CD14-positive monocyte (primary cell): ENCODE measurements around the gene ARMC7. TPM values are rescaled to one million over a fixed set of nuclear protein-coding genes. Genes with fewer than 3 reads are reported as not detected.

Experiments used
- DNase-seq, 3 donors: peaks; one replicate each; pipeline ENCODE4 v3.0.0-alpha.2; 2011 to 2022
- H2AFZ ChIP-seq: 2 replicates; pipeline ENCODE4 v1.6.0; 2012; ENCODE audit warnings: mild to moderate bottlenecking, low read depth, low read length, inconsistent platforms; ENCODE audit not compliant: insufficient read depth, poor library complexity, severe bottlenecking
- H3K27ac ChIP-seq, 2 donors: 1 replicate in 1 of 2; 2 replicates in 1 of 2; pipeline ENCODE4 v1.5.1; 2012 to 2013; ENCODE audit warnings: low read length in 2 of 2, control low read depth in 1 of 2, inconsistent platforms in 1 of 2, low read depth in 1 of 2, mild to moderate bottlenecking in 1 of 2
- H3K27me3 ChIP-seq, 2 donors: one replicate each; pipeline versions ENCODE4 v1.6.0 to v1.6.1; 2011 to 2013; ENCODE audit warnings: low read length in 2 of 2; ENCODE audit not compliant: control insufficient read depth in 2 of 2, insufficient read depth in 2 of 2
- H3K36me3 ChIP-seq, 2 donors: replicated peaks in 1 of 2; 1 replicate in 1 of 2; 2 replicates in 1 of 2; pipeline versions ENCODE4 v1.5.1 to v1.6.1; 2012 to 2013; ENCODE audit warnings: low read length in 2 of 2, control low read depth in 1 of 2, inconsistent platforms in 1 of 2, mild to moderate bottlenecking in 1 of 2; ENCODE audit not compliant: insufficient read depth in 2 of 2, control insufficient read depth in 1 of 2
- H3K4me1 ChIP-seq, 2 donors: 1 replicate in 1 of 2; 2 replicates in 1 of 2; pipeline versions ENCODE4 v1.5.1 to v1.6.1; 2012 to 2013; ENCODE audit warnings: low read length in 2 of 2, control low read depth in 1 of 2, inconsistent platforms in 1 of 2, mild to moderate bottlenecking in 1 of 2, moderate library complexity in 1 of 2; ENCODE audit not compliant: insufficient read depth in 2 of 2, control insufficient read depth in 1 of 2
- H3K4me2 ChIP-seq: replicated peaks from 2 replicates; pipeline ENCODE3; 2012; ENCODE audit warnings: low read length, moderate library complexity, mild to moderate bottlenecking; ENCODE audit not compliant: poor library complexity, severe bottlenecking; ENCODE audit errors: extremely low read depth
- H3K4me3 ChIP-seq, 3 experiments: fragments of 200-600 bp in 1 of 3; sonication (generic) in 1 of 3; replicated peaks in 1 of 3; 1 replicate in 2 of 3; 2 replicates in 1 of 3; pipeline ENCODE4 v1.5.1; 2011 to 2013; ENCODE audit warnings: low read length in 3 of 3, mild to moderate bottlenecking in 3 of 3, control low read depth in 2 of 3, low read depth in 2 of 3, inconsistent platforms in 1 of 3, moderate library complexity in 1 of 3
- H3K79me2 ChIP-seq: 2 replicates; pipeline ENCODE4 v1.6.0; 2012; ENCODE audit warnings: mild to moderate bottlenecking, control low read depth, inconsistent platforms, low read length, moderate library complexity; ENCODE audit not compliant: insufficient read depth
- H3K9ac ChIP-seq: 2 replicates; pipeline ENCODE4 v1.6.0; 2017; ENCODE audit warnings: low read length, mild to moderate bottlenecking; ENCODE audit not compliant: insufficient read depth, poor library complexity, severe bottlenecking
- H3K9me3 ChIP-seq, 2 donors: replicated peaks in 1 of 2; 1 replicate in 1 of 2; 2 replicates in 1 of 2; pipeline versions ENCODE4 v1.5.1 to v1.6.1; 2012 to 2013; ENCODE audit warnings: low read length in 2 of 2, control low read depth in 1 of 2; ENCODE audit not compliant: control insufficient read depth in 1 of 2, insufficient read depth in 1 of 2
- H4K20me1 ChIP-seq: 2 replicates; pipeline ENCODE4 v1.6.0; 2012; ENCODE audit warnings: mild to moderate bottlenecking, low read length, control low read depth, moderate library complexity; ENCODE audit not compliant: insufficient read depth
- H3K27ac Mint-ChIP-seq, 7 donors: one replicate each; pipeline ENCODE4 v1.8.0; 2020; ENCODE audit warnings: mild to moderate bottlenecking in 7 of 7, mixed read lengths in 7 of 7, moderate library complexity in 6 of 7, inconsistent platforms in 2 of 7
- H3K27me3 Mint-ChIP-seq, 3 donors: one replicate each; pipeline ENCODE4 v1.8.0; 2021 to 2022; ENCODE audit warnings: low read depth in 3 of 3, mild to moderate bottlenecking in 3 of 3, mixed read lengths in 3 of 3, moderate library complexity in 3 of 3, inconsistent platforms in 1 of 3
- H3K36me3 Mint-ChIP-seq, 2 donors: one replicate each; pipeline ENCODE4 v1.8.0; 2020; ENCODE audit warnings: mixed read lengths in 2 of 2, inconsistent platforms in 1 of 2, mild to moderate bottlenecking in 1 of 2
- H3K4me1 Mint-ChIP-seq: one replicate; pipeline ENCODE4 v1.8.0; 2020; ENCODE audit warnings: mild to moderate bottlenecking, mixed read lengths
- H3K4me3 Mint-ChIP-seq, 2 donors: one replicate each; pipeline ENCODE4 v1.8.0; 2020; ENCODE audit warnings: mild to moderate bottlenecking in 2 of 2, mixed read lengths in 2 of 2, moderate library complexity in 1 of 2
- H3K9me3 Mint-ChIP-seq, 7 donors: one replicate each; pipeline ENCODE4 v1.8.0; 2020 to 2022; ENCODE audit warnings: mixed read lengths in 7 of 7, mild to moderate bottlenecking in 6 of 7, moderate library complexity in 6 of 7, inconsistent platforms in 2 of 7
- CTCF ChIP-seq: fragments of 200-600 bp; IDR thresholded peaks from one replicate; pipeline ENCODE4 v1.8.0; 2022; ENCODE audit warnings: antibody characterized with exemption, mild to moderate bottlenecking
- WGBS: methylation state at CpG from one replicate; pipeline ENCODE4 v1.1.5; 2013; ENCODE audit warnings: missing lambda C conversion rate; ENCODE audit not compliant: insufficient coverage; 5-methylcytosine and 5-hydroxymethylcytosine counted together
- intact Hi-C, 2 donors: fragments of 100-400 bp; cut with micrococcal nuclease; formaldehyde crosslinking; loops; one replicate each; pipeline versions ENCODE4 v1.15.0 to v1.15.1; 2023
- polyA plus RNA-seq, 3 donors: library from polyadenylated mRNA; depleted of rRNA in 1 of 3; unstranded in 2 of 3; stranded (reverse) in 1 of 3; fragments of 300-500 nt in 2 of 3; fragments of >200 nt in 1 of 3; fragmentation: Illumina TruSeq in 2 of 3; gene quantifications; 1 replicate in 2 of 3; 2 replicates in 1 of 3; pipeline ENCODE4 v1.2.3, GENCODE V29; 2012 to 2021

ARMC7 gene
- polyA plus RNA-seq, 3 donors, result 1.3 to 11.8 (median 2.1) TPM

- no peak for DNase-seq
- Mint-ChIP-seq H3K9me3 (peaks cover 0 to 4% (median 0%) of the 10 kb centered on the region in 7 donors), H3K4me1 (peaks cover 57% of the 10 kb centered on the region), H3K4me3 (no peak overlapping the region), H3K27ac (no peak overlapping the region), H3K36me3 (no peaks in the 10 kb centered on the region), H3K27me3 (peaks cover 0 to 4% (median 1%) of the 10 kb centered on the region in 3 donors)
- peaks cover under 1% of the 10 kb centered on the region for H3K79me2 ChIP-seq
- no peaks in the 10 kb centered on the region for H4K20me1 ChIP-seq
- H3K9ac ChIP-seq, result no peak overlapping the region
- intact Hi-C loops, result no loop called here
- WGBS, result 87% methylated on average over 3 of the region's 6 CpGs
- H3K36me3 ChIP-seq, result no peaks in the 10 kb centered on the region
- no peak overlapping the region for H3K4me2 ChIP-seq
- no peaks in the 10 kb centered on the region for H3K9me3 ChIP-seq
- no peaks in the 10 kb centered on the region for H3K27me3 ChIP-seq
- H3K27ac ChIP-seq, result no peak overlapping the region
- H2AFZ ChIP-seq, result no peak overlapping the region
- H3K4me3 ChIP-seq, result no peak overlapping the region
- TF ChIP-seq CTCF, result no peak
- peaks cover 50 to 56% of the 10 kb centered on the region in 2 donors for H3K4me1 ChIP-seq
Measured at GRCh38 chr17:75082683-75083082, 27.1 kb upstream of the ARMC7 start.

- no peak overlapping the region for H3K4me3 ChIP-seq
- no peak overlapping the region for H2AFZ ChIP-seq
- no peaks in the 10 kb centered on the region for H4K20me1 ChIP-seq
- H3K79me2 ChIP-seq, result peaks cover 14% of the 10 kb centered on the region
- no peaks in the 10 kb centered on the region for H3K9me3 ChIP-seq
- H3K9ac ChIP-seq, result no peak overlapping the region
- H3K27me3 Mint-ChIP-seq, result peaks cover 0 to 4% (median 1%) of the 10 kb centered on the region in 3 donors
- H3K27ac Mint-ChIP-seq, result peak overlapping the region in 1 of 7 donors; percentile 1
- no peak for DNase-seq
- peaks cover 49 to 57% of the 10 kb centered on the region in 2 donors for H3K4me1 ChIP-seq
- intact Hi-C loops, result no loop called here
- no peak overlapping the region for H3K4me2 ChIP-seq
- no peaks in the 10 kb centered on the region for H3K36me3 ChIP-seq
- H3K4me3 Mint-ChIP-seq, result no peak overlapping the region
- H3K4me1 Mint-ChIP-seq, result peaks cover 52% of the 10 kb centered on the region
- no peak for TF ChIP-seq CTCF
- 70% methylated on average over 7 of the region's 14 CpGs for WGBS
- no peaks in the 10 kb centered on the region for H3K27me3 ChIP-seq
- H3K9me3 Mint-ChIP-seq, result peaks cover 0 to 4% (median 0%) of the 10 kb centered on the region in 7 donors
- H3K36me3 Mint-ChIP-seq, result no peaks in the 10 kb centered on the region
- no peak overlapping the region for H3K27ac ChIP-seq
Measured at GRCh38 chr17:75084039-75084660, 25.6 kb upstream of the ARMC7 start.
